ENCODE data around the gene CLTC. TPM values are rescaled to one million over a fixed set of nuclear protein-coding genes. Genes with fewer than 3 reads are reported as not detected.
A peak's percentile ranks its signal among the peaks of the same experiment; 100 is the strongest.

CLTC gene
- total and polyA plus RNA-seq, 2 of the 13 experiments (the other 11 are each of a cell fraction or from before 2014, with no cell fraction given), result 134 to 283 TPM

DNA sequence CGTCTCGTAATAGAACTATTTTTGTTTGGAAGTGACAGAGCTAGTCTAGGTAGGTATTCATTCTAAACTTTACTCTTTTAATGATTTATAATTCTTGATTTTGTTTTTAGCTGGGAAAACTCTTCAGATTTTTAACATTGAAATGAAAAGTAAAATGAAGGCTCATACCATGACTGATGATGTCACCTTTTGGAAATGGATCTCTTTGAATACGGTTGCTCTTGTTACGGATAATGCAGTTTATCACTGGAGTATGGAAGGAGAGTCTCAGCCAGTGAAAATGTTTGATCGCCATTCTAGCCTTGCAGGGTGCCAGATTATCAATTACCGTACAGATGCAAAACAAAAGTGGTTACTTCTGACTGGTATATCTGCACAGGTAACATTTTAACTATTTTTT lies 27.6 kb downstream of the CLTC start:
- no peak overlapping the region for H3K4me3 ChIP-seq (replicated peaks in 1 of 3; ENCODE audit: insufficient read depth in 1 of 3, low read depth in 2 of 3, low read length in 3 of 3)
- H3K79me2 ChIP-seq (ENCODE audit: insufficient read depth, low read length), result peaks cover 47% of the 10 kb centered on the region
- no peak for DNase-seq (ENCODE audit: low spot score)
- POLR2A ChIA-PET, result no interaction called here
- no peak overlapping the region for H3K27ac ChIP-seq (ENCODE audit: extremely low read length, insufficient read depth, low read length)
- H3K9ac ChIP-seq (ENCODE audit: insufficient read depth, low read depth, low read length), result no peak overlapping the region
- in situ Hi-C loops (cut with HindIII; ENCODE audit: extremely low pct_ligation_motif_present, low pct_unique_long_range_greater_than_20kb), result no loop called here
- no peak for ATAC-seq
- peaks cover 34% of the 10 kb centered on the region for H4K20me1 ChIP-seq (ENCODE audit: insufficient read depth, low read length)
- no peak for TF ChIP-seq DMTF1 (CRISPR knock-in tag; IDR thresholded peaks at IDR 0.05)
- peak; percentile 21; the same call in 1 of the 2 replicates for TF ChIP-seq CREB1 (IDR thresholded peaks at IDR 0.05)
- TF ChIP-seq CREB1 (CRISPR knock-in tag; IDR thresholded peaks at IDR 0.05), result no peak
- TF ChIP-seq SAP130 (CRISPR knock-in tag; IDR thresholded peaks at IDR 0.05; ENCODE audit: low read depth), result no peak
- TF ChIP-seq, protein P1, sequence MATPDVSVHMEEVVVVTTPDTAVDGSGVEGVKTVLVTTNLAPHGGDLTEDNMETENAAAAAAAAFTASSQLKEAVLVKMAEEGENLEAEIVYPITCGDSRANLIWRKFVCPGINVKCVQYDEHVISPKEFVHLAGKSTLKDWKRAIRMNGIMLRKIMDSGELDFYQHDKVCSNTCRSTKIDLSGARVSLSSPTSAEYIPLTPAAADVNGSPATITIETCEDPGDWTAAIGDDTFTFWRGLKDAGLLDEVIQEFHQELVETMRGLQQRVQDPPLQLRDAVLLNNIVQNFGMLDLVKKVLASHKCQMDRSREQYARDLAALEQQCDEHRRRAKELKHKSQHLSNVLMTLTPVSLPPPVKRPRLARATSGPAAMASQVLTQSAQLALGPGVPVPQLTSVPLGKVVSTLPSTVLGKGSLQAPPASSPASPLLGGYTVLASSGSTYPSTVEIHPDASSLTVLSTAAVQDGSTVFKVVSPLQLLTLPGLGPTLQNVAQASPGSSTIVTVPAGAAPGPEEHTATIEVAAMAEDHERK (CRISPR knock-in tag; IDR thresholded peaks at IDR 0.05; ENCODE audit: low read depth), result no peak
- TF ChIP-seq ATF7 (IDR thresholded peaks at IDR 0.05), result peak; percentile 89
- TF ChIP-seq ATF7 (CRISPR knock-in tag; IDR thresholded peaks at IDR 0.05), result no peak
- TF ChIP-seq TCF7 (IDR thresholded peaks at IDR 0.05; ENCODE audit: low read depth), result no peak
- no peak overlapping the region for H3K4me2 ChIP-seq (ENCODE audit: low read depth, low read length)
- no peak for FAIRE-seq
- no peaks in the 10 kb centered on the region for H3K9me3 ChIP-seq (ENCODE audit: low read length)
- no TSS peak for BruUV-seq (replicated peaks)
- peaks cover 34 to 90% of the 10 kb centered on the region in 2 experiments for H3K36me3 ChIP-seq (replicated peaks in 1 of 2; ENCODE audit: control insufficient read depth in 1 of 2, insufficient read depth in 2 of 2, low read length in 2 of 2)
- no peak overlapping the region for H2AFZ ChIP-seq (ENCODE audit: low read length)
- no peaks in the 10 kb centered on the region for H3K27me3 ChIP-seq (ENCODE audit: control insufficient read depth in 1 of 2, insufficient read depth in 2 of 2, low read length in 2 of 2)
- 95% methylated on average over 6 of the region's 6 CpGs for WGBS (ENCODE audit: low lambda C conversion rate)
- intact Hi-C loops (cut with micrococcal nuclease; ENCODE audit: unreplicated experiment), result no loop called here
- CTCF ChIA-PET (ENCODE audit: low intra/inter-chr PET ratio, low total read pairs), result no interaction called here
- H3K4me1 ChIP-seq (ENCODE audit: insufficient read depth, low read length), result peaks cover under 1% of the 10 kb centered on the region; the same call in 1 of the 2 replicates
